Lower lobe of right lung (tissue), 2 donors: Measurements from ENCODE around the gene MCM3. TPM values are rescaled to one million over a fixed set of nuclear protein-coding genes. Genes with fewer than 3 reads are reported as not detected.

ENCODE experiments used
- ATAC-seq, 2 donors: fragments of 200-7000 bp; cut with Tn5 transposase; one replicate each; pipeline ENCODE4 v1.9.1; 2020 to 2022; ENCODE audit warnings: mild to moderate bottlenecking in 2 of 2, moderate library complexity in 2 of 2
- DNase-seq: peaks from one replicate; pipeline ENCODE4 v3.0.0-alpha.2; 2020
- H3K27ac ChIP-seq: fragments of 200-600 bp; one replicate; pipeline ENCODE4 v1.8.0; 2022
- H3K27me3 ChIP-seq: fragments of 200-600 bp; one replicate; pipeline ENCODE4 v1.8.0; 2022; ENCODE audit warnings: low read depth
- H3K36me3 ChIP-seq: fragments of 200-600 bp; one replicate; pipeline ENCODE4 v1.8.0; 2022; ENCODE audit warnings: mild to moderate bottlenecking
- H3K4me1 ChIP-seq: fragments of 200-600 bp; one replicate; pipeline ENCODE4 v1.8.0; 2022
- H3K4me3 ChIP-seq: fragments of 200-600 bp; one replicate; pipeline ENCODE4 v1.8.0; 2022; ENCODE audit warnings: mild to moderate bottlenecking
- H3K9me3 ChIP-seq: fragments of 200-600 bp; one replicate; pipeline ENCODE4 v1.8.0; 2022
- CTCF ChIP-seq: fragments of 200-600 bp; IDR thresholded peaks from one replicate; pipeline ENCODE4 v1.8.0; 2022; ENCODE audit warnings: antibody characterized with exemption, mild to moderate bottlenecking
- intact Hi-C: fragments of 100-400 bp; cut with DNase I; formaldehyde crosslinking; loops from one replicate; pipeline ENCODE4 v1.11.0; 2022
- total RNA-seq: library from RNA; stranded (reverse); fragmentation: NEBNext Ultra II Directional; extraction: Animal tissue kit (Norgen Biotek cat#: 25700); gene quantifications from one replicate; pipeline ENCODE4 v1.2.1, GENCODE V29; 2021
- donor health status: DM: no; HTN: yes; CAD: no; lungs with severe emphysema.

MCM3 gene
- total RNA-seq, 1 donor from 2014 or later = 25.6 TPM

GRCh38 chr6:52233975-52234823 lies 50.3 kb downstream of the MCM3 start:
- TF ChIP-seq CTCF = peak; percentile 27
- H3K4me3 ChIP-seq = no peak overlapping the region
- DNase-seq (no peak), ATAC-seq (peak; percentile 61 to 63)
- intact Hi-C loops = no loop called here
- no peaks in the 10 kb centered on the region for H3K9me3 ChIP-seq
- H3K27ac ChIP-seq = no peak overlapping the region
- peaks cover 8% of the 10 kb centered on the region for H3K27me3 ChIP-seq
- no peaks in the 10 kb centered on the region for H3K4me1 ChIP-seq
- no peaks in the 10 kb centered on the region for H3K36me3 ChIP-seq

DNA sequence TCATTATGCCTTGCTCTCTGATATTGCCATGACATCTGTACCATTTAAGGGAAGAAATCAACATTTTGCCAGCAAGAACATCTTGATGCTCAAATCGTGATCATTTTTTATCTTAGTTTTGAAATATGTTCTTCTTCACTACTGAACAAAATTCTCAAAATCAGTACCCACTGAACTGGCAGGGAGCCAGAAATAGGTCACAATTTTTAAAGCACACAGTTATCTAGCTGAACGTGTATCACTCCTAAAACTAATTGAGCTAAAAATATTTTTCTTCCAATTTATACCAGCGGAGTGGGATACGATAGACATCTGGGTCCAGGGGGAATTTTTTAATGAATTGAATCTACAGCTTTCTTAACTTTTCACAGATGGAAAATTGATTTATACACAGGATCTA lies 51.5 kb downstream of the MCM3 start:
- no peak overlapping the region for H3K27ac ChIP-seq
- ATAC-seq (no peak), DNase-seq (no peak)
- no peak overlapping the region for H3K4me3 ChIP-seq
- intact Hi-C loops = no loop called here
- peaks cover 8% of the 10 kb centered on the region for H3K27me3 ChIP-seq
- H3K4me1 ChIP-seq = no peaks in the 10 kb centered on the region
- TF ChIP-seq CTCF = no peak
- H3K36me3 ChIP-seq = no peaks in the 10 kb centered on the region
- H3K9me3 ChIP-seq = no peaks in the 10 kb centered on the region

GRCh38 chr6:52231406-52232127 lies 53.0 kb downstream of the MCM3 start:
- H3K9me3 ChIP-seq = no peaks in the 10 kb centered on the region

DNA sequence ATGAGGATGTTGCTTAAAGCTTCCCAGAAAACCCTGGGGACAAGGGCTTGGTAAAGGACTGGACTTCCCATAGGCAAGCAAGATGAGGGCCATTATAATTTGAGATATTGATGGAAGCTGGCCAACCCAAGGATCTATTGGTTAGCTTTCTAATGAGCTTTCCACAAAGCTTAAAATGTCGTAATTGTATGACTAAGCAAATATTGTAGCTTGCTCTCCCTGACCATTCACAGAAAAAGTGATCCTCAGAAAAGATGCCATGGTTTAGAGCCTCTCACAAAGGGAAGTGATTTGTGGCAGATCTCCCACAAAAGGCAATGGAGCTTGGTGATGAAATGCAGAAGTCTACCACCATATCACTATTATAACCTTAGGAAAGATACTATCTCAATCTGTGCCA lies 53.9 kb downstream of the MCM3 start:
- DNase-seq = no peak
- TF ChIP-seq CTCF = no peak
- Histone ChIP-seq H3K36me3 (no peaks in the 10 kb centered on the region), H3K4me1 (no peaks in the 10 kb centered on the region), H3K27me3 (no peaks in the 10 kb centered on the region), H3K4me3 (no peak overlapping the region), H3K9me3 (no peaks in the 10 kb centered on the region), H3K27ac (no peak overlapping the region)
- intact Hi-C loops = no loop called here
- no peak for ATAC-seq

More at GRCh38 chr6:52231406-52232127, 53.0 kb downstream of the MCM3 start:
- no peak for TF ChIP-seq CTCF
- peaks cover 5% of the 10 kb centered on the region for H3K27me3 ChIP-seq
- DNase-seq (no peak), ATAC-seq (no peak)
- no peaks in the 10 kb centered on the region for H3K4me1 ChIP-seq
- no peak overlapping the region for H3K4me3 ChIP-seq
- intact Hi-C loops = no loop called here
- H3K27ac ChIP-seq = no peak overlapping the region
- H3K36me3 ChIP-seq = no peaks in the 10 kb centered on the region

- Histone ChIP-seq H3K9me3 (no peaks in the 10 kb centered on the region), H3K36me3 (no peaks in the 10 kb centered on the region), H3K27me3 (no peaks in the 10 kb centered on the region), H3K4me1 (no peaks in the 10 kb centered on the region), H3K4me3 (no peak overlapping the region), H3K27ac (no peak overlapping the region)
- DNase-seq (no peak), ATAC-seq (no peak)
- no peak for TF ChIP-seq CTCF
- intact Hi-C loops = no loop called here
These were observed 57.0 kb downstream of the MCM3 start for GRCh38 chr6:52227495-52227894.
